Lung microvascular endothelial cell (primary cell): ENCODE results near the gene KLK3. TPM values are rescaled to one million over a fixed set of nuclear protein-coding genes. Genes with fewer than 3 reads are reported as not detected.
A peak's percentile ranks its signal among the peaks of the same experiment; 100 is the strongest.
"Not testable (repeated sequence)": the region's sequence is repeated elsewhere in the genome, so short reads cannot be mapped to it uniquely, and the experiment has no call there.

Source experiments
- DNase-seq, 2 donors: peaks; one replicate each; pipeline versions ENCODE4 v3.0.0 to v3.0.0-alpha.2; 2010; ENCODE audit warnings: low read depth in 2 of 2
- total RNA-seq: library from RNA; depleted of rRNA; stranded (reverse); fragments of >200 nt; gene quantifications from 2 replicates; pipeline ENCODE4 v1.2.1, GENCODE V29; 2014

KLK3 gene
- total RNA-seq, 1 donor from 2014 or later: not detected

DNA sequence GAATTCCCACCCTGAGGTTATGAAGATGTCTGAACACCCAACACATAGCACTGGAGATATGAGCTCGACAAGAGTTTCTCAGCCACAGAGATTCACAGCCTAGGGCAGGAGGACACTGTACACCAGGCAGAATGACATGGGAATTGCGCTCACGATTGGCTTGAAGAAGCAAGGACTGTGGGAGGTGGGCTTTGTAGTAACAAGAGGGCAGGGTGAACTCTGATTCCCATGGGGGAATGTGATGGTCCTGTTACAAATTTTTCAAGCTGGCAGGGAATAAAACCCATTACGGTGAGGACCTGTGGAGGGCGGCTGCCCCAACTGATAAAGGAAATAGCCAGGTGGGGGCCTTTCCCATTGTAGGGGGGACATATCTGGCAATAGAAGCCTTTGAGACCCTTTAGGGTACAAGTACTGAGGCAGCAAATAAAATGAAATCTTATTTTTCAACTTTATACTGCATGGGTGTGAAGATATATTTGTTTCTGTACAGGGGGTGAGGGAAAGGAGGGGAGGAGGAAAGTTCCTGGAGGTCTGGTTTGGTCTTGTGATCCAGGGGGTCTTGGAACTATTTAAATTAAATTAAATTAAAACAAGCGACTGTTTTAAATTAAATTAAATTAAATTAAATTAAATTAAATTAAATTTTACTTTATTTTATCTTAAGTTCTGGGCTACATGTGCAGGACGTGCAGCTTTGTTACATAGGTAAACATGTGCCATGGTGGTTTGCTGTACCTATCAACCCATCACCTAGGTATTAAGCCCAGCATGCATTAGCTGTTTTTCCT is 7.0 kb downstream of the KLK3 start:
- DNase-seq: no peak

DNA sequence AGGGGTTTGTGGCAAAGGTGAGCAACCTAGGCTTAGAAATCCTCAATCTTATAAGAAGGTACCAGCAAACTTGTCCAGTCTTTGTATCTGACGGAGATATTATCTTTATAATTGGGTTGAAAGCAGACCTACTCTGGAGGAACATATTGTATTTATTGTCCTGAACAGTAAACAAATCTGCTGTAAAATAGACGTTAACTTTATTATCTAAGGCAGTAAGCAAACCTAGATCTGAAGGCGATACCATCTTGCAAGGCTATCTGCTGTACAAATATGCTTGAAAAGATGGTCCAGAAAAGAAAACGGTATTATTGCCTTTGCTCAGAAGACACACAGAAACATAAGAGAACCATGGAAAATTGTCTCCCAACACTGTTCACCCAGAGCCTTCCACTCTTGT is 14.8 kb downstream of the KLK3 start:
- DNase-seq: no peak

DNA sequence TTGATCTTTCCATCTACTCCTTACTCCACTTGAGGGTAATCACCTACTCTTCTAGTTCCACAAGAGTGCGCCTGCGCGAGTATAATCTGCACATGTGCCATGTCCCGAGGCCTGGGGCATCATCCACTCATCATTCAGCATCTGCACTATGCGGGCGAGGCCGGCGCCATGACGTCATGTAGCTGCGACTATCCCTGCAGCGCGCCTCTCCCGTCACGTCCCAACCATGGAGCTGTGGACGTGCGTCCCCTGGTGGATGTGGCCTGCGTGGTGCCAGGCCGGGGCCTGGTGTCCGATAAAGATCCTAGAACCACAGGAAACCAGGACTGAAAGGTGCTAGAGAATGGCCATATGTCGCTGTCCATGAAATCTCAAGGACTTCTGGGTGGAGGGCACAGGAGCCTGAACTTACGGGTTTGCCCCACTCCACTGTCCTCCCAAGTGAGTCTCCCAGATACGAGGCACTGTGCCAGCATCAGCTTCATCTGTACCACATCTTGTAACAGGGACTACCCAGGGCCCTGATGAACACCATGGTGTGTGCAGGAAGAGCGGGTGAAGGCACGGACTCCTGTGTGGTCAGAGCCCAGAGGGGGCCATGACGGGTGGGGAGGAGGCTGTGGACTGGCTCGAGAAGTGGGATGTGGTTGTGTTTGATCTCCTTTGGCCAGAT is 15.8 kb downstream of the KLK3 start:
- peak in 1 of 2 donors; percentile 23 for DNase-seq

DNA sequence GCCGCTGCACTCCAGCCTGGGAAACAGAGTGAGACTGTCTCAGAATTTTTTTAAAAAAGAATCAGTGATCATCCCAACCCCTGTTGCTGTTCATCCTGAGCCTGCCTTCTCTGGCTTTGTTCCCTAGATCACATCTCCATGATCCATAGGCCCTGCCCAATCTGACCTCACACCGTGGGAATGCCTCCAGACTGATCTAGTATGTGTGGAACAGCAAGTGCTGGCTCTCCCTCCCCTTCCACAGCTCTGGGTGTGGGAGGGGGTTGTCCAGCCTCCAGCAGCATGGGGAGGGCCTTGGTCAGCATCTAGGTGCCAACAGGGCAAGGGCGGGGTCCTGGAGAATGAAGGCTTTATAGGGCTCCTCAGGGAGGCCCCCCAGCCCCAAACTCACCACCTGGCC is 18.3 kb downstream of the KLK3 start, which contains the start of gene KLK2:
TSS of gene KLK2 (plus strand) at position 384 of the 400 bp plus-strand sequence. CDS start 35 bp downstream, outside the sequence.
- DNase-seq: no peak

DNA sequence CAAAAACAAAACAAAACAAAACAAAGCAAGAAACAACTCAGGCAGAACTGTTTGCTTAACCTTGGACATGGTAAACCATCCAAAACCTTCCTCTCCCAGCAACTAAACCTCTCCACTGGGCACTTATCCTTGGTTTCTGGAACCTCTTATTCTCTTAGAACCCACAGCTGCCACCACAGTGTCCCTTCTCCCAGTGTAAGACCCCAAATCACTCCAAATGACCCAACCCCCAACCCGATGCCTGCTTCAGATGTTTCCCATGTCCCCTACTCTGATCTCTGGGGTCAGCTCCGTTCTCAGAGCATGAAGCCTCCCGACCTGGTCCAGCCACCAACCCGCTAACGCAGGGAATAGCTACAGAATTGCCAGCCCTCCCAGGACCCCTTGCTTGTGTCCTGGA is 19.5 kb downstream of the KLK3 start:
- no peak for DNase-seq

DNA sequence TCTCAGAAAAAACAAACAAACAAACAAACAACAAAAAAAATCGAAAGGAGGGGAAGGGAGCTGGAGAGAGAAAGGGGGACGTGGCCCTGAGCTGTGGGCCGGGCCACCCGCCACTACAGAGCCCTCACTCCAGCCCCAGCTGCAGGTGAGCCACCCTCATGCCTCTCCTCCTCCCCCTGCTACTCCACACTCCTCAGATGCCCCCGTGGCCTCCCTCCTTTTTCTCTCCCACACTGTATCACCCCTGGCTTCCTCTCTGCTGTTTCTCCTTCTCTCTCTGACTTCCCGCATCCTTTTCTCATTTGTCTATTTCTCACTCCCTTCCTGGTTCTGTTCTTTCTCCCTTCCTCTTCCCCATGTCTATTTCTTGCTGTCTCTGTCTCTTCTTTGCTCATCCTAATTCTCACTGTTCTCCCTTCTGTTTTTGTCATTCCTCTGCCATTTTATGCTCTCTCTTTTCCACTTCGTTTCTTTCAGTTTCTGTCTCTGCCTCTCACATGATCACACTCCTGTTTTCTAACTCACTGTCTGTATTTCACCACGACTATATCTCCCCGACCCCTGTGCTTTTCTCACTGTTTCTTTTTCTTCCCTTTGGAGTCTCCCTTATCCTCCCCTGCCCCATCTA is 21.2 kb downstream of the KLK3 start:
- DNase-seq: no peak

DNA sequence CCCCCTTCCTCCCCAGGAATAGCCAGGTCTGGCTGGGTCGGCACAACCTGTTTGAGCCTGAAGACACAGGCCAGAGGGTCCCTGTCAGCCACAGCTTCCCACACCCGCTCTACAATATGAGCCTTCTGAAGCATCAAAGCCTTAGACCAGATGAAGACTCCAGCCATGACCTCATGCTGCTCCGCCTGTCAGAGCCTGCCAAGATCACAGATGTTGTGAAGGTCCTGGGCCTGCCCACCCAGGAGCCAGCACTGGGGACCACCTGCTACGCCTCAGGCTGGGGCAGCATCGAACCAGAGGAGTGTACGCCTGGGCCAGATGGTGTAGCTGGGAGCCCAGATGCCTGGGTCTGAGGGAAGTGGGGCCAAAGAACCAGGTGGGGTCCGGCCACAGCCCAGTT is 21.7 kb downstream of the KLK3 start:
- DNase-seq: no peak

DNA sequence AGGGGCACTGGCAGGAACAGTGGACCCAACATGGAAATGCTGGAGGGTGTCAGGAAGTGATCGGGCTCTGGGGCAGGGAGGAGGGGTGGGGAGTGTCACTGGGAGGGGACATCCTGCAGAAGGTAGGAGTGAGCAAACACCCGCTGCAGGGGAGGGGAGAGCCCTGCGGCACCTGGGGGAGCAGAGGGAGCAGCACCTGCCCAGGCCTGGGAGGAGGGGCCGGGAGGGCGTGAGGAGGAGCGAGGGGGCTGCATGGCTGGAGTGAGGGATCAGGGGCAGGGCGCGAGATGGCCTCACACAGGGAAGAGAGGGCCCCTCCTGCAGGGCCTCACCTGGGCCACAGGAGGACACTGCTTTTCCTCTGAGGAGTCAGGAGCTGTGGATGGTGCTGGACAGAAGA is 22.6 kb downstream of the KLK3 start:
- DNase-seq: no peak

DNA sequence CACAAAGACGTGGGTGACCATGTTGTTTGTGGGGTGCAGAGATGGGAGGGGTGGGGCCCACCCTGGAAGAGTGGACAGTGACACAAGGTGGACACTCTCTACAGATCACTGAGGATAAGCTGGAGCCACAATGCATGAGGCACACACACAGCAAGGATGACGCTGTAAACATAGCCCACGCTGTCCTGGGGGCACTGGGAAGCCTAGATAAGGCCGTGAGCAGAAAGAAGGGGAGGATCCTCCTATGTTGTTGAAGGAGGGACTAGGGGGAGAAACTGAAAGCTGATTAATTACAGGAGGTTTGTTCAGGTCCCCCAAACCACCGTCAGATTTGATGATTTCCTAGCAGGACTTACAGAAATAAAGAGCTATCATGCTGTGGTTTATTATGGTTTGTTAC is 24.1 kb downstream of the KLK3 start:
- no peak for DNase-seq

DNA sequence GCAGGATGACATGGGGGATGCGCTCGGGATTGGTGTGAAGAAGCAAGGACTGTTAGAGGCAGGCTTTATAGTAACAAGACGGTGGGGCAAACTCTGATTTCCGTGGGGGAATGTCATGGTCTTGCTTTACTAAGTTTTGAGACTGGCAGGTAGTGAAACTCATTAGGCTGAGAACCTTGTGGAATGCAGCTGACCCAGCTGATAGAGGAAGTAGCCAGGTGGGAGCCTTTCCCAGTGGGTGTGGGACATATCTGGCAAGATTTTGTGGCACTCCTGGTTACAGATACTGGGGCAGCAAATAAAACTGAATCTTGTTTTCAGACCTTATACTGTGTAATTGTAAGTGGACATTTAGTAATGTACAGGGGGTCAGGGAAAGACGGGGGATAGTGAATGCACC is 25.5 kb downstream of the KLK3 start:
- no peak for DNase-seq

DNA sequence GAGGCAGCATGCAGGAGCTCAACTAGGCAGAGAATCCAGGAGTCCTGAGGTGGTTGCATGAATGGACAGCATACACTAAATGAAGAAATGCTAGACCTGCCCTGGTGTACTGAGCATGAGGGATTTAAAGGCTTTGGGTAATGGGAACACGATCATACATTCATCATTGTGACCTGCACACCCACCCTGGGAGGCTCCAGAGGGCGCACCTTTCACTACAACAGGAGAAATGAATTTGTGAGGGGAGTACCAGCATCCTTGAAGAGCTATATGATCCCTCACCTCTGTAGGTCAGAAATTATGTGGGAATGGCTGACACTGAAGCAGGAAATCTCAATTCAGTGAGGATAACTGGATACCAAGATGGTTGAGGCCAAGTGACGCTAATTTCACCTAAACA is 27.5 kb downstream of the KLK3 start:
- no peak for DNase-seq

DNA sequence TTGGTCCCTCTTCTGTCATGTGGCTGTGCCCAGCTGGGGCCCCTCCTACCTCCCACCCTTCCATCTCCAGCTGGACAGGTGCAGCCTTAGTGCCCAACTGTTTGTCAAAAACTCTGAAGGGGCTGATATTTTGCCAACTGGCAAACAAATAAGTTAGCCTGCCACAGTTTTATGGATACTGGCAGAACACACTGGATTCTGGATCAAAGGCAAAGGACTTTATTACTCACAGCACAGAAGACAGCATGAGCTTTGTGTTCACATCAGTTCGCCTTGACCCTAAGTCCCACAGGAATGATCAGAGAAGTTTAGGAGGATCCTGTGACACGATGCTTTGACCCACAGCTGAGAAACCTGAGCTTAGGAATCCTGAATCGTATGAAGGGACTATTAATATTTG is 34.9 kb downstream of the KLK3 start:
- DNase-seq: no peak

DNA sequence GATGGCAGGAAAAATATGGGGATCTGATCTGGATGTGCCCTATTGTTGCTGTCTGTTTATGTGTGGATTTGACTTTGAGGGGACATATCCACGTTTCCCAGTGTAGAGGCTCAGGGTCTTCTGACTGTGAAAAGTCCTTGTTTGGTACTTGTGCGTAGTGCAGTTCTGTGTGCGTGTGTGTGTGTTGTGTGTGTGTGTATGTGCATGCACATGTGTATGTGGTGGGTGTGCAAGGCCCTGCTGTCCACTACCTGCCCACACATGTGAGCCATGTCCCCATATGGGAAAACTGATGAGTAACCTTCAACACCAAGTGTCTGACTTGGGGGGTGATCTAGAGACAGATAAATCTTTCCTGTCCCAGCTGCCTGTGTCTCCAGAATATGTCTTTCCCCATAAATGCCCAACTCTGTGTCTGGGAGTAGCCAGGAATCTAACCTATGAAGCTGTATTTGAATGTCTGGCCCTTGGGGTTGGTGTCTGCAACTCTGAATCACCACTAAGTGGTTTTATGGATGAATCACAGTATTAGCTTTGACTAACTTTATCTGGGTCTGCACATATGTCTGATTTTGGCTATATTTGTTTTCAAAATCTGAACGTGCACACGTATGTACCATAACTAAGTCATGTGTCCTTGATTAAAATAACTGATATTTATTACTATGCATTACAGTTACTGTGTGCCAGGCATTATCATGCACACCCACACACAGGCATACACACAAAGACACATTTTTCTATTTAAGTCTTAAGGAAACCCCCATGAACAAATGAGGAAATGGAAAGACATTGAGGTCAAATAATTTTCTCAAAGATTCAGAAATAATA is 35.9 kb downstream of the KLK3 start:
- DNase-seq: no peak

DNA sequence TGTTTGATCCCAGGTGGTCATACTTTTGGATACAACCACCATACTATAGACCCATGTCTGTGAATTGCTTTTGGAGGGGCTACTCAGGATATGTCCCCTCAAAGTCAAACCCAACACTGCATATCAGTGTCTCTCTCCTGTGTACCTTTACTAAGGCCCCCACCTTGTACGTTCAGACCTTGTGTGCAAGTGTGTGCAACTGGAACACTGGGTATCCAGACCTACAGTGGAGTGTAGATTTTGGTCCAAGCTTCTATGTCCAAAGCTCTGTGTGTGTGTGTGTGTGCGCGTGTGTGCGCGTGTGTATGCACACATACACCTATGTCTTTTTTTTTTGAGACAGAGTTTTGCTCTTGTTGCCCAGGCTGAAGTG is 36.5 kb downstream of the KLK3 start:
- DNase-seq: no peak

DNA sequence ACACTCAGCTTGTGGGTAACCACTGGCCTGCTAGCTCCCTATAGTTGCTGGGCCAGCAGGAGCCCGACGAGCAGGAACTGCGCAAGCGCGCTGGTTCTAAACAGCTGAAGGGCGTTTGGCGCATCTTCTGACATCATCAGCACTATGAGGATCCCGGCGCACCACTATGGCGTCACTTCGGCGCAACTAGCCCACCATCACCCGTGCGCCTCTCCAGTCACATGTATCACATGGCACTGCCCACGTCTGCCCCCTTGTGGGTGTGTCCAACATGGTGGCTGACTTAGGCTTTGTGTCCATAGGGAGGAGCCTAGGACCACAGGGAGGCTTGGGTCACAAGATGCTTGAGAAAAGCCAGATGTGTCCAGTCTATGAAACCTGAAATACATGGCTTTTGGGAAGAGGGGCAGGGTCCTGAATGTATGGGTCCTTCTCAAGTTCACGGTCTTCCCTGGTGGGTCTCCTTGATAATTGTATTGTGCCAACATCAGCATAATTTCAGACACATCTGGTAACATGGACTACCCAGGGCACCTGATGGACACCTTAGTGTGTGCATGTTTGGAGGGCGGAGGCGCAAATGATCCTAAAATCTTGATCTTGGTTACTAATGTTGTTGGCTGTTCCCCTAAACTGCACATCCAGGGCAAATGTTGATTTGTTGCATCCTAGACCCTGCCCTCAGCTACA is 38.5 kb downstream of the KLK3 start:
- no peak for DNase-seq

DNA sequence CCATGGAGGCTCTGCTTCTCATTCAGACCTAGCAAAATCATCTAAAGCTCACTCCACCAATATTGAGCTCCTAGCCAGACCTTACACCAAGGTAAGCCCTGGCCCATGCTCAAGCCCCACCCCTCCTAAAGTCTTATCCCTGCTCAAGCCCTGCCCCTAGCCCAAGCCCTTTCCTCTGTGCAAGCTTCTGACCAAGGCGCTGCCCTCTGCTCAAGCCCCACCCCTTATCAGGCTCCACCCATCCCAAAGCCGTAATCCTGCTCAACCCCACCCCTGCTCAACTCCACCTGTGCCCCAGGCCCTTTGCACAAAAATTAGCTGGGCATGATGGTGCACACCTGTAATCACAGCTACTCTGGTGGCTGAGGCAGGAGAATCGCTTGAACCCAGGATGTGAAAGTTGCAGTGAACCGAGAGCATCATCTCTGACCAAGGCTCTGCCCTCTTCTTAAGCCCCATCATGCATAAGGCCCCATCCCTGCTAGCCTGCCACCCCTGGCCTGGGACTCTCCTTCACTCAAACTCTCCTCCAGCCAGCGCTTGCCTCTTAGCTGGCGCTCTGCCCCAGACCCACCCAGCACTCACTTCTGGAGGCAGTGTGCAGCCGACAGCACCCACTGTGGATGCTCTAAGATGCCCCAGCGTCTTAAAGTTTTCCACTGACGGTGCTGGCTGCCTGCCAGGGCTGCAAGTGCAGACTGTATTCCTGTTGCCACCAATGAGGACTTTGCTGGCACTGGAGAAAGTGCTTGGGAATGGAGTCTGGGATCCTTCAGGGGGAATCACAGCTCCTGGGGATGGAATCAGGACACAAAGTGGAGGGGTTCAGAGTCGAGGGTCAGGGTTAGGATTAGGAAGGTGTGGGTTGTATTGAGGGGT is 40.0 kb downstream of the KLK3 start:
- DNase-seq: no peak

DNA sequence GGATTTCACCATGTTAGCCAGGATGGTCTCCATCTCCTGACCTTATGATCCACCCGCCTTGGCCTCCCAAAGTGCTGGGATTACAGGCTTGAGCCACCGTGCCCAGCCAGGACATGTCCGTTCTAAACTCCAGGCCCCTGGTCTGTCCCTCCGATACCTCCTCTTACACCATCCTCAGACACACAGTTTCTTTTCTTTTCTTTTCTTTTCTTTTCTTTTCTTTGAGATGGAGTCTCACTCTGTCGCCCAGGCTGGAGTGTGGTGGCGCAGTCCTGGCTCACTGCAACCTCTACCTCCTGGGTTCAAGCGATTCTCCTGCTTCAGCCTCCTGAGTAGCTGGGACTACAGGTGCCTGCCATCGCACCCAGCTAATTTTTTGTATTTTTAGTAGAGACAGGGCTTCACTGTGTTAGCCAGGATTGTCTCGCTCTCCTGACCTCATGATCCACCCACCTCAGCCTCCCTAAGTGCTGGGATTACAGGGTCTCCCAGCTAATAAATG is 41.4 kb downstream of the KLK3 start:
- not testable (repeated sequence) for DNase-seq

DNA sequence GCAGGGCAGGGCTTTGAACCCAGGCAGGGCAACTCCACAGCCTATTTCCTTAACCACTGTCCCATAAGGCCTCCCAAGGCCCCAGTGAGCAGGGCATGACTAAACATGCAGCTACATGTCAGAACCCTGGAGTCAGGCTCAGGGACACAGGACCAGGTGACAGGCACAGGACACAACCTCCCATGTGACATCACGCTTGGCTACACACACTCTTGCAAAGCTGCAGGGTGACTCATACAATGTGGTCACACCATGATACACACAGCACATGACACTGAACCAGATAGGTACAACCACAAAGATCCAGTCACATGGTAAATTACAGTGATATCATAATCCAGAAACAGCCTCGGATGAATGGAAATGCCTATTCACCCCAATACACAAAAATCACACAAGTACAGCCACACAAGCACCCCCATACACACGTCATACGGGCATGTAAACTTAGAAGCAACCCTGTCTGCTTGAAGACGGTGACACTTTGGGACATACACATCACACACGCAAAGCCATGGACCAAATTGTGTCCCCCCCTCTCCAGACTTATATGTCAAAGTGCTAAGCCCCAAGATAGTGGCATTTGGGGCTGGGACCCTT is 42.0 kb downstream of the KLK3 start:
- peak; percentile 22 to 34 for DNase-seq

DNA sequence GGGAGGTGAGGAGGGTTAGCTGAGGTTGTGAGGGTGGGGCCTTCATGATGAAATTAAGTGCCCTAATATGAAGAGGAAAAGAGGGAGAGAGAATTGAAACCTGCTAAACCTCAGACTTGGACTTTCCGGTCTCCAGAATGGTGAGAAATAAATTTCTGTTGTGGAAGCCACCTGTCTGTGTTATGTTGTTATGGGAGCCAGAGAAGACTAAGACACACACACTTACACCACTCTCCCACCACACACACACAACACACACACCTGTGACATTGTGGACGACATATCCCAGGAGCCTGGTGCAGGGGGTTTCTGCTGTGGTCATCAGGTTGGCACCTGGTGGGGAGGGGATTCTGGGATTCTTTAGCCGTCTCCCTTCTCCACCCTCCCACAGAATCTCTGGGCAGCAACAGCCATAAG is 42.5 kb downstream of the KLK3 start:
- DNase-seq: no peak

DNA sequence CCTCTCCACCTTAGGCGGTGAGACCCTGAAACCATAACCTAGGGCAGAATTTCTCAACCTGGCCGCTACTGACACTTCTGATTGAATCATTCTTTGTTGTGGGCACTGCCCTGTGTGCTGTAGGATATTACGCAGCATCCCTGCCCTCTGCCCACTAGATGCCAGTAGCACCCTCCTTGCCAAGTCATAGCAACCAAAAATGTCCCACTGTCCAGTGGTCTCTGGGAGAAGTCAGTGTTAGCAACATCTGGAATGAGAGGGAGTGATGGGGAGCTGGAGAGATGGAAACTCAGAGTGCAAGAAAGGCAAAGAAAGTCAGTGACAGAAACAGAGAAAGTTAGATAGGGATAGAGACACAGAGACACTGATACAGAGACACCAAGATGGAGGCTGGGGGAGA is 42.9 kb downstream of the KLK3 start:
- DNase-seq: no peak
